HG03064 (cell line): ENCODE data around the gene NAALADL2.
"Not testable (repeated sequence)": the region's sequence is repeated elsewhere in the genome, so short reads cannot be mapped to it uniquely, and the experiment has no call there.

Experiments used
- ATAC-seq: cut with Tn5 transposase; IDR thresholded peaks from one replicate; pipeline ENCODE4 v1.9.1; 2021; ENCODE audit warnings: low read depth; ENCODE audit not compliant: unreplicated experiment

Gene NAALADL2

GRCh38 chr3:175340338-175341015, 481.3 kb downstream of the NAALADL2 start:
- ATAC-seq, result no peak

DNA sequence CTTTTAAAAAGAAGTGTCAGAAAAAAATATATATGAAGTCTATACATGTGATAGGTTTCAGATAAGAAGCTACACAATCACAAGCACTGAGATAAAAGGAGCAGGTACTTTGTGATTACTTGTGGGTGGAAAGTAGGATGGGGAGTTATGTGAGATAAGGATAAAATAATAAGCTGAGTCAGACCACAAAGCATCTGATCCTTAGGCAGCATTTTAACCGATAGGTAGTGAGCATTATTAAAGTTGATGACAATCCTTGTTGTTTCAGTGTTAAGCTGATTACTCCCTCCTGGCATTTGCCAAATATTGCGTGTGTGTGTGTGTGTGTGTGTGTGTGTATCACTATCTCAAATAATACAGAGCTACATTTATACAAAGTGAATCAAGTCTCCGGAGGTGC, 483.1 kb downstream of the NAALADL2 start:
- no peak for ATAC-seq

DNA sequence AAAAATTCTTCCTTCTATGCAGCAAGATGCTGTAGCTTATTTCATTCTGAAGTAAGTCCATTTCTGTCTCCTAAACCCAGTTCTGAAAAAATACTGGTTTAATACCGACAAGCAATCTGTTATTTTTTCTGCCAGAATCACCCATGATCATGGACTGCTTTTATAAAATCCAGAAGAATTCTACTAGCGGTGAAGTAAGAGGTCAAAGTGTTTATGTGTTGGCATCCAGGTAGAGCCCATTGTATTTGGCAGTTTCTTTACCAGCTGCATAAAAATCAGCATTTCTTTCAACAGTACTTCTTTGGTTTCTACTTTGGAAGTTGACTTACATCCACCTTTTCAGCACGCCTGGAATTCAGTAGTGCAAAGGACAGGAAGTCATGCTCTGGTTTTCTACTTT, 484.8 kb downstream of the NAALADL2 start:
- no peak for ATAC-seq

- no peak for ATAC-seq
These were observed 487.6 kb downstream of the NAALADL2 start for GRCh38 chr3:175346573-175347356.

DNA sequence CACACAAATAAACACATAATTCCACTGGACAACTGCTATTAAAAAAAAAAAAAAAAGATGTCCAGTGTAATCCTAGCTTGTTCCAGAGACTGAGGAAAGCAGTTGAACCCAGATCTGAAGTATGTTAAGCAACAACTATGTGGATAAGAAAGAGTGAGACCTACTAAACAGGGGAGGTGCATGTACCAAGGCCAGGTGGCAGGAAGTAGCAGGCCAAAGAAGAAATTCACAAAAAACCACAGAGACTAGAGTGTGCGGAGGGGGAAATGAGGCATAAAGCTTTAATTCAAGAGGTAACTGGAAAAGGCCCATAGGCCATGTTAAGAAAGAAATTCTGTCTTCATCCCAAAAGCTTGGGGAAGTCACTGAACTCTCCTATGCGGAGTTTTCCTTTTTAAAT, 490.0 kb downstream of the NAALADL2 start:
- ATAC-seq, result peak; percentile 66

GRCh38 chr3:175355801-175356335, 496.7 kb downstream of the NAALADL2 start:
- ATAC-seq, result no peak

DNA sequence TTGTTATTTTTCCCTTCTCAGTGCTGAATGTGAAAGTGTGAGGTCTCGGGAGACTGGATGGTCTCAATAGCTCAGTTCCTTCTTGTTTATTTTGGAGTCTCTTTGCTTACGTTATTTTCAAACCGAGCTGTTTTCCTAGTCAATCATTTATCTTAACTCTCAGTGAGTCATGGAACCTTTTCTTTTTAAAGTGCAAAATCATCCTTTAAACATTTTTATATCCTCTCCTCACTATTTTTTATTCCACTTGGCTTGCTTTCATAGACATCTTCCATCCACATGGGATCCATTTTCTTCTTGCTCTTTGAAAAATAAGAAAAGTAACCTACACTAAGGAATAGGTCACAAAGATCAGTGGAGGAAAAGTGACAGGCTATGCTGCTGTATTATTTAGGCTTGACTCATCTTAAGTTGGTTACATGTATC, 497.8 kb downstream of the NAALADL2 start:
- ATAC-seq, result no peak

DNA sequence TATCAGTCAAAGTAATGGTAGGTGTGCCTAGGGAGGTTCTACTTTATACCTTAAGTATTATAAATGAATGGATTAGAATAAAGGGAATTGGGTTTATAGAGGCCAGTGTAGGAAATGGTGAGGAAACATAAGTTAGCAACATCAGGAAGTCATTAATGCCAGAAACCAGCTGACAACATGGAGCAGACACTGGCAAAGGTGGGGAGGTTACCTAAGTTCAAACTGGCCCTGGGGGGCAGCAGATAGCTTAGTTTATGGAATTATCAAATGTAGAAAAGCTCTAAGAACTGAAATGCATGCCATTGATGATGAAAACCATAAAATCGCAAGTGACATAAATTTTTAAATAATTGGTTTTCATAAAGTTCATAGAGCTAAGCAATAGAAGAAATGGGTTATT, 498.6 kb downstream of the NAALADL2 start:
- no peak for ATAC-seq

GRCh38 chr3:175358935-175359334, 499.8 kb downstream of the NAALADL2 start:
- no peak for ATAC-seq

GRCh38 chr3:175370426-175370825, 511.3 kb downstream of the NAALADL2 start:
- not testable (repeated sequence) for ATAC-seq

- not testable (repeated sequence) for ATAC-seq
These were observed 512.1 kb downstream of the NAALADL2 start for GRCh38 chr3:175371187-175371586.

DNA sequence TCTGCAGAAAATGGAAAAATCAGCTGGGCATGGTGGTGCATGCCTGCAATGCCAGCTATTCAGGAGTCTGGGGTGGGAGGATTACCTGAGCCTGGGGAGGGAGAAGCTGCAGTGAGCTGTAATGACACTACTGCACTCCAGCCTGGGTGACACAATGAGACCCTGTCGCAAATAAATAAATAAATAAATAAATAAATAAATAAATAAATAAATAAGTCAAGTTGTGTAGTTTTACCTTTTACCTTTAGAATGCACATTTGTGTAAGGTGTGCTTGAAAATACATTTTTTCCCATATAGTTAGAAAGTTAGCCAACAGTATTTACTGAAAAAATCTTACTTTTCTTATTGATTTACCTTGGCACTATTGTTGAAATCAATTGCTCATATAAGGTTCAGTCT, 515.6 kb downstream of the NAALADL2 start:
- no peak for ATAC-seq

- peak; percentile 84 for ATAC-seq
These were observed 519.2 kb downstream of the NAALADL2 start for GRCh38 chr3:175378348-175378747.

DNA sequence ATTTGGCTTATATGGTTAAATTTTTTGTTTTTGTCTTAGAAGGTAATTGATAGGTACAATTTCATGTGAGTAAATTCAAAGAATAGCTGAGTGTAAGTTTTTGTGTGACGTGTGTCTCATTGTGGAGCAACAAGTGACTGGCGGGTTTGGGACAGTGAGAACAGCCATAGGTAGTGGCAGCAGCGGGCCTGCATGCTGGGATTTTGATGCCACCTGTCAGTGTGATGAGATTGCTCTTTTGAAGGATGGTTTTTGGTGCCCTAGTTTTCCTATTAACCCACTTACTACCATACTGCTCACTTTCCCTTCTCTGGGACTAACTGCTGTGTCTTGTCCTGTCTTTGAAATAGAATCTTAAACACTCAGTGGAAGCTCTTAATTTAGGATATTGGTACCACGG, 522.6 kb downstream of the NAALADL2 start:
- no peak for ATAC-seq

DNA sequence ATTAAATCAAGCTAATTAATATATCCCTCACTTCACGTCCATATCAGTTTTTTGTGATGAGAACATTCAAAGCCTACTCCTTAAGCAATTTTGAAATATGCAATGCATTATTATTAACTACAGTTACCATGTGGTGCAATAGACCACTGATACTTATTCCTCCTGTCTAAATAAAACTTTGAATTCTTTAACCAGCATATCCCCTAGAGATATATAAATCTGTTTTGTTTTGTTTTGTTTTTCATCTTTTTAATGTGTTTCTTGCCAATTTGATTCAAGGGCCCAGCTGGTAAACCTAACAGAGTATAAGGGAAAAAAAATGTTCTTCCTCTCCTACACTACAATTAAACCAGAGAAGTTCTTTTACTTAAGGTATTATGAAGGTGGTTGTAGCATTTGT, 524.2 kb downstream of the NAALADL2 start:
- no peak for ATAC-seq

DNA sequence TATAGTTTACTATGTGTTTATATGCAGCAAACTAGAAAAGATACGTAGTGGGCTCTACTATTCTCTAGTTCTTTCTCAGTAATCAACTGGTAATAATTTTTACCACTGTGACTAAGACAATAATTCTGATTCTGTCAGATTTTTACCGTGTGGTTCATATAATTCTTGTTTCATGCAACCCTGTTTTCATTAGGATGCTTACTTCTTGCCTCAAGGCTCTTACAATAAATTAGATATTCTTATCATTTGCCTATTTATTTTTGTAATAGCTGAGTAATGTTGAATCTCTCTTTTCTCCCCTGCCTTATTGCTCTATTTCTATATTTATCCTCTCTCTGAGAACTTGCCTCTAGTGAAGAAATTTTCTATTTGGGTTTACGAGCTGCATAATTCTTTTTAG, 524.7 kb downstream of the NAALADL2 start:
- no peak for ATAC-seq

DNA sequence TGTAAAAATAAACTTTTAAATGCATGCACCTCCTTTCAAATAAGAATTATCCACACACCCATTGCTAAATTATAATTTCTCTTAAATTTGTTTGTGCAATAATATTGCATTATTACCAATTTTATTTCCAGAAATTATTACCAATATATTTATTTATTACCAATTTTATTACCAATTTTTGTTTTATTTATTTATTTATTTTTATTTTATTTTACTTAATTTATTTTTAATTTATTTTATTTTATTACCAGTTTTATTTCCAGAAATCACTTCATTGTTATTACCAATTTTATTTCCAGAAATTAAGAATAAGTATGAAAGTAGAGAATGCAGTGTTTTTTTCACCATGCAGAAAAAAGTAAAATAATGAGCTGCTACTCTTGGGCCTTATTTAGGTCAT, 525.4 kb downstream of the NAALADL2 start:
- ATAC-seq, result no peak

DNA sequence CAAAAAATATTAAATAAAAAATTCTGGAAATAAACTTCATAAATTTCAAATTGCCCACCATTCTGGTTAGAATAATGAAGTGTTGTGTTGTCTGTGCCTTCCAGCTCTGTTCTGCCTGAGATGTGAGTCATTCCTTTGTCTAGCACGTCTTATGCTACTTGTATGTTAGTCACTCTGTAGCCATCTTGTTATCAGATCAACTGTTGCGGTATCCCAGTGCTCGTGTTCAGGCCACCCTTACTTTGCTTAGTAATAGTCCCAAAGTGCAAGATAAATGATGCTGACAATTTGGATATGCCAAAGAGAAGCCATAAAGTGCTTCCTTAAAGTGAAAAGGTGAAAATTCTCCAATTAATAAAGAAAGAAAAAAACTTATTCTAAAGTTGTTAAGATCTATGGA, 527.5 kb downstream of the NAALADL2 start:
- ATAC-seq, result no peak

DNA sequence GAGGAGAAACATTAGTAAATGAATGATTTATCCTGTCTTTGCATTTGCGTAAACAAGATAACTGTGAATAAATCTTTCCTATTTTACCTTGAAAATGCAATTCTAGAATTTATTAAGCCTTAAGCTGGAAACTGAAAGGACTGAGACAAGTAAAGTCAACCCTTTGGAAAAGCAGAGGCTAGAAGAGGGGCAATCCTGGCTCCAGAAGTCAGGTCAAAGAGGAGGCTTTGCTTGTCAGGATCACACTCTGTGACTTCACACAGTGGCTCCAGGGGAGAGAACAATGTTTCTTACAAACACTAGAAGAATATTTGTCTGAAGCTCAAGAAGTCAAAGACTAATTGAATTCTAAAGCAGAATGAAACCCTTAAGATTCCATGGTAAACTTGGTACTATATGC, 530.4 kb downstream of the NAALADL2 start:
- ATAC-seq, result no peak

GRCh38 chr3:175391601-175392000, 532.5 kb downstream of the NAALADL2 start:
- ATAC-seq, result no peak

DNA sequence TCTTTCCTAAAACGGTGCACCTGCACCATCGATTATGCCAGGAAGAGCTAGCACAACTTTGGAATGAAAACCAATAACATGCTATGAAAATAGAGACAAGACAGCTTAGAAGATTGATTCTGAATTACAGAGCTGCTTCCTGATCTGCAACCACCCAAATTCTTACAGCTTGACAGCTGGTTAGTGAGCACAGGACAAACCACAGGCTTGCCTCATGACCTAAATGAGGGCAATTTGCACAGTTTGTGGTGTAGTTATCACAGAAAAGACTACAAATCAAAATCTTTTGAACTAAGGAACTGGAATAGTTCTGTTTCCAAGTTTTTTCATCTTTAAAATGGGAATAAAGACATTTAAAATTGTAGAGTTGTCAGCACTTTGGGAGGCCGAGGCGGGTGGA, 533.5 kb downstream of the NAALADL2 start:
- no peak for ATAC-seq

GRCh38 chr3:175397372-175397771, 538.2 kb downstream of the NAALADL2 start:
- ATAC-seq, result no peak
